GM18505 (cell line): ENCODE measurements around the gene VASH2.
"Not testable (repeated sequence)": the region's sequence is repeated elsewhere in the genome, so short reads cannot be mapped to it uniquely, and the experiment has no call there.

Experiments
- ATAC-seq: cut with Tn5 transposase; IDR thresholded peaks from one replicate; pipeline ENCODE4 v1.9.1; 2021; ENCODE audit not compliant: unreplicated experiment
- POLR2A ChIP-seq: IDR thresholded peaks from 4 replicates; pipeline ENCODE4 v1.6.1; 2011; ENCODE audit warnings: borderline replicate concordance; ENCODE audit not compliant: insufficient read depth, insufficient read length; ENCODE audit errors: extremely low read depth

Gene VASH2

DNA sequence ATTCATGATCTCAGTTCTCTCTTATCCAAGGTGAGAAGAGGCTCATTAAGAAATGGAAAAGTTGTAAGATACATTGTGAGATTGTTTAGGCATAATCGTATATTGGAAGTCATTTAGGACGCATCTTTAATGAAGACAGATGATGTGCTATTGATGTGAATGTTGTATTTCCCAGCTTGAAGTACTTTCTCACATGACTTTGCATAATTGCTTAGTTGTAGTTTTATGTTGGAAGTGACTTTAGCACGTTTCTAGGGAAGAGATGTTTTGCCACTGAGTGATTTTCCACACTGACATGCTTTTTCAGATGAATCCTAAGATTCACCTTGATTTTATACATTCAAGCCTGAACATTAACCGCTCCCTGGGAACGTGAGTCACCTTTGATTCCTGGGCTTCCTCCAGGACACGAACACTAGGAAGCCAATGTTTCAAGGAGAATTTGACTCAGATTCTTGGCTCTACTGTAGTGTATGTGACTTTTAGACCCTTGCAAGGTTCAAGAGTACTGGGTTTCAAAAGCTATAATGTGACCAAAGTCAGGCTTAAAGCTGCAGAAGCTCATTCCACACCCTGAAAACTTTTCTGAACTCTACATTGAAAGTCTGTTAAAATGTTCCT, 37.5 kb downstream of the VASH2 start:
- TF ChIP-seq POLR2A = no peak
- no peak for ATAC-seq

DNA sequence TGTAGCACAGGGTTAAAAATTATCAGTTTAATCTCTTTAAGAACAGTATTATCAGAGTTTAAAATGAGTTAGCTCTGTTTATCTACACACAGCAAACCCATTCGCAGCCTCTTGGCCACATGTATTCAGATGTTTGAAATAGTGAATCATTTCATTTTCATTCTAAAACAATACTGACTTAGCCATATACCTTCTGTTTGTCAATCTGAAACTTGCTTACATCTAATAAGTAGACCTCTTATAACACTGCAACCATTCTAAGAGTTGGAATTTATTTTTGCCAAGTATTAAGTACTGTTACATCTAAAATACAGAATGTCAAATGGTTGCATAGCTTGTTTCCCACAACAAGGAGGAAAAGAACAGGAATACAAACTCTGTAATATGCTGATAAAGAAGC, 39.9 kb downstream of the VASH2 start:
- ATAC-seq = no peak
- no peak for TF ChIP-seq POLR2A

DNA sequence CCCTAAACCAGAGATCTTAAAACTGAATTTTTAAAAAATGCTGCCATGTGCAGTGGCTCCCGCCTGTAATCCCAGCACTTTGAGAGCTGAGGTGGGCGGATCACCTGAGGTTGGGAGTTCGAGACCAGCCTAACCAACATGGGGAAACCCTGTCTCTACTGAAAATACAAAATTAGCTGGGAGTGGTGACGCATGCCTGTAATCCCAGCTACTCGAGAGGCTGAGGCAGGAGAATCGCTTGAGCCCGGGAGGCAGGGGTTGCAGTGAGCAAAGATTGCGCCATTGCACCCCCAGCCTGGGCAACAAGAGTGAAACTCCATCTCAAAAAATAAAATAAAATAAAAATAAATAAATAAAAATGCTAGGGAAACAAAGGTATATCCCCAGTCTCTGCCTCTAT, 43.6 kb downstream of the VASH2 start:
- ATAC-seq = not testable (repeated sequence)

DNA sequence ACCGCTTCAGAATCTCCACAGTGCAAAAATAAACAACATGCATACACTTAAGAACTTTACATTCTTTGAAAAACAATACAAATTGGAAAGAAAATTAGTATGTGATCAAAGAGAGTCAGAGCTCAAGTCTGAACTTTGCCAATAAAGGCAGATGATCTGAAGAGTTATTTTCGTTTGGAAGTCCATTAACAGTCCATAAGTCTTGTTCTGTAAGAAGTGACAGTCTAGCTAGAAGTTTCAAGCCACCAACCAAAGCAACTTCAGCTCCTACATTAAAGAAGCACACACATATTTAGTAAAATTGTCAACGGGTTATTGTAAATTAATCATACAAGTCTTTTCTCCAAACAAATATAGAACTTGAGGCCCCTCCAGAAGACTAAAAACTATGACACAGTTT, 44.6 kb downstream of the VASH2 start:
- ATAC-seq = no peak

DNA sequence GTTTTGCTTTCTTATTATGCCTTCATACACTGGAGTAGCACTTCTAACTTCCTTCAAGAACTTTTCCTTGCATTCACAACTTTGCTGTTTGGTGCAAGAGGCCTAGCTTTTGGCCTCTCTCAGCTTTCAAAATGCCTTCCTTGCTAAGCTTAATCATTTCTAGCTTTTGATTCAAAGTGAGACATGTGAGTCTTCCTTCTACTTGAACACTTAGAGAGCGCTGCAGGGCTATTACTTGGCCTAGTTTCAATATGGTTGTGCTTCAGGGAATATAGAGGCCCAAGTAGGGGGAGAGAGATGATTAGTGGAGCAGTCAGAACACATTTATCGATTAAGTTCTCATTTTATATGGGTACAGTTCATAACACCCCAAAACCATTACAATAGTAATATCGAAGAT, 52.9 kb downstream of the VASH2 start:
- no peak for ATAC-seq
- no peak for TF ChIP-seq POLR2A

More for the DNA sequence above, 44.6 kb downstream of the VASH2 start:
- TF ChIP-seq POLR2A = no peak

DNA sequence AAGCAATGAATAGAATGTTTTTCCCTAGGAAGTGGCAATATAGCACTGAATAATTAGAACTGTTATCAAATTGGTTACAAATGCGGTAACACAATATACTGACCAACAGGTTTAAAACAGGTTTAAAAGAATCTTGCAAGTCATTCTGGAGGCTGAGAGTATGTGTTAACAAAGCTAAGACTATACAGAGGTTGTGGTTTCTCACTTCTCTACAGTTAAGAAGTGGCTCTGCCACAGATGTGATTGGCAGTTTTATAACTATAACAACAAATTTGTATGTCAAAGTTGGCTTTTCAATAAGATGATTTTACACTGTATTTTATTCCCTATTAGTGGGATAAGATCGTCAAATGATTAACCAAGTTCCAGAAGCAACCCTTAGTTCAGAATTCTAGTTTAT, 58.2 kb downstream of the VASH2 start:
- ATAC-seq = peak; percentile 68
- TF ChIP-seq POLR2A = no peak

DNA sequence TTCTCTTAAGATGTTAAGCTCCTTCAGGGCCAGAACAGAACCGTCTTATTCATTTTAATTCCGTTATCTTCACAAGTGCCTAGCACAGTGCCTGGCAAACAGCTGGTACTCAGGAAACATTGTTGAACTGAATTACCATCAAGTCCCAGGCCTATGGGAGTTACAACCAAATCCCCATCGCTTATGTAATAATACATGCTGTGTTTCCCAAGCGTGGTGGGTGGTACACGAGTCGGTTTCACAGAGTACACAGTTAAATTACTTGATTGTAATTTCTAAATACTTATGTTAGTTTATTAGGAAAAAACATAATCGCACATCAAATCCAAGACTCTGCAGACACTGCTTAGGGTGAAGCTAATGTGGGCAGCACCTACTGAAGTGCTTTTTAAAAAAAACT, 64.3 kb downstream of the VASH2 start:
- no peak for TF ChIP-seq POLR2A

DNA sequence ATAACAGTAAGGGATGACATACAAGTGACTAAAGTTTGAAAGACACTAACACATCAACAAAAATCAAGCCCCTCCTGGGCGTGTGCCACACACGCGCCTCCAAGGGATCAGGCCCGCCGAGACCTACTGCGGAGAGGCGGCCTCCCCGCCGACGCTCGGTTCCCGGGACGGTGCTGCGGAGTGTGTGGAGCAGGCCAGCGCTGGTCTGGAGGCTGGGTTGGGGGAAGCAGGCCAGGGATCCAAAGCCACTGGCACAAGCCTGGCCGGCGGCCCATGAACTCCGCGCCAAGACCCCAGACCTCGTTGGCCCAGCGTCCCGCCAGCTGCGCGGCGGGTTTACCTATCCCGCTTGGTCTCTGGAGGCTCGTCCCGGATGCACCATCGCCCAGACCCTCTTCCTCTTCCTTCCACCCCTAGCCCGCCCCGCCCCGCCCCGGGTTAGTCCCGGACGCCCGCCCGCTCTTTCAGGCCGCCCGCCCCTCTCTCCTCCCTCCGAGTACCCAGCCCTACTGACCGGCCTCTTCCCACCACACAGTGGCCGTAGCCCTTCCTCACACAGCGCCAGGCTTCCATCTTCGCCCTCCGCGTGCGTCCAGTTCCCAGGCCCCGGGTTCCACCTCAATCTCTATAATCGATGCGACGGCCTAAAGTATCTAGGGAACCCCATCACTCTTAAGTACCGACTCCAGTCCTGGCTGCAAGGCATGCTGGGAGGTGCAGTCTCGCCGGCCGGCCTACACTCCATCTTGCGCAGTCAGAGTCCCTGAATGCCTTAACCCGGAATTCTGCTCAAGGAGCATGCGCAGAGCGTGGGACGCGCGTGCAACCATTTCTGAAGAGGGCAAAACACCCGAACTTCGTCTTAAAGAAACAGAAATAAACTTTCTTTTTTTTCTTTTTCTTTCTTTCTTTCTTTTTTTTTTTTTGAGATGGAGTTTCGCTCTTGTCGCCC, 65.0 kb downstream of the VASH2 start, which contains the start of gene ANGEL2:
ANGEL2 (minus strand) TSS at position 769 of the 952 bp plus-strand sequence; CDS start at position 573, 196 bp downstream.
- TF ChIP-seq POLR2A = peak; percentile 91
- peak; percentile 94 for ATAC-seq

More for the DNA sequence above, 64.3 kb downstream of the VASH2 start:
- no peak for ATAC-seq

DNA sequence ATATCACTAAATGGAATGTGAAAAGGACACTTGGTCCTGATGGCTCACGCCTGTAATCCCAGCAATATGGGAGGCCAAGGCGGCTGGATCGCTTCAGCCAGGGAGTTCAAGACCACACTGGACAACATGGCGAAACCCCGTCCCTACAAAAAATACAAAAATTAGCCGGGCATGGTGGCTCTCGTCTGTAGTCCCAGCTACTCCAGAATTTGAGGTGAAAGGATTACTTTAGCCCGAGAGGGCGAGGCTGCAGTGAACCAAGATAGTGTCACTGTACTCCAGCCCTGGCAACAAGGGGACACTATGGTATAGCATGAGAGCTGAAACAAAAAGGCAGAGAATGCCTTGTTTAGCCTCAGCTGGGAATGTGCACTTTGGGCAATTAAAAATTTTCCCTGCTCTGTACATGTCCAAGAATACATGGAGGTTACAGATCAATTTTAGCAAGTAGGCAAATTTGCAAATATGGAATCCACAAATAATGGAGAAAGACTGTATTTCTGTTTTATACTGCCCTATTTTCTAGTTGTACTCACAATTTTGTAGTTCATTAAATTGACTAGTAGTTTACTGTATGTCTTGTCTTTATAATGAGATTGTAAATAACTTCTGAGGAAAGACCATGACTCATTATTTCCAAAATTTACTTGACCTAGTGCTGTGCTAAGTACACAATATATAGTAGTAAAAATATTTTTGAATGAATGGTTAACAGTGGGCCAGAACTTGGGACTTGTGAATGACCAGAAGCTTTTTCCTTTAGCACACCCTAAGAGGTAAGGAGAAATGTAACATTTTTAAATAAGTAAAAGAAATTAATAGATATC, 67.3 kb downstream of the VASH2 start:
- TF ChIP-seq POLR2A = no peak
- no peak for ATAC-seq

DNA sequence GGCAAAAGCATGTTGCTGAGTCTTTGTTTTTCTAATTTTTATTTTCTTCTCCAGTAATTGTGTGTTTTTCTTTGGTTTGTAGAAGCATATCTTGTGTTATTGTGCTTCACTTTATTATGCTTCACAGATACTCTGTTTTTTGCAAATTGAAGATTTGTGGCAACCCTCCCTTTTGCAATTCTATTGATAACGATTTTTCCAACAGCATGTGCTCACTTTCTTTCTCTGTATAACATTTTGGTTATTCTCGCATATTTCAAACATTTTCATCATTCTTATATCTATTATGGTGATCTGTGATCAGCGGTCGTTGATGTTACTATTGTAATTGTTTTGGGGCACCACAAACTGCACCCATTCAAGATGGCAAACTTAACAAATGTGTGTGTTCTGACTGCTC, 69.1 kb downstream of the VASH2 start:
- TF ChIP-seq POLR2A = no peak
- ATAC-seq = no peak

DNA sequence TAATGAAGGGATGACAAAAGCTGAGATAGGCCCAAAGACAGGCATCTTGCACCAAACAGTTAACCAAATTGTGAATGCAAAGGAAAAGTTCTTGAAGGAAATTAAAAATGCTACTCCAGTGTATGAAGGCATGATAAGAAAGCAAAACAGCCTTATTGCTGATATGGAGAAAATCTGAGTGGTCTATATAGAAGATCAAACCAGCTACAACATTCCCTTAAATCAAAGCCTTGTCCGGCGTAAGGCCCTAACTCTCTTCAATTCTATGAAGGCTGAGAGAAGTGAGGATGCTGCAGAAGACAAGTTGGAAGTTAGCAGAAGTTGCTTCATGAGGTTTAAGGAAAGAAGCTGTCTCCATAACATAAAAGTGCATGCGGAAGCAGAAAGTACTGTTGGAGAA, 69.7 kb downstream of the VASH2 start:
- ATAC-seq = no peak
- TF ChIP-seq POLR2A = no peak

DNA sequence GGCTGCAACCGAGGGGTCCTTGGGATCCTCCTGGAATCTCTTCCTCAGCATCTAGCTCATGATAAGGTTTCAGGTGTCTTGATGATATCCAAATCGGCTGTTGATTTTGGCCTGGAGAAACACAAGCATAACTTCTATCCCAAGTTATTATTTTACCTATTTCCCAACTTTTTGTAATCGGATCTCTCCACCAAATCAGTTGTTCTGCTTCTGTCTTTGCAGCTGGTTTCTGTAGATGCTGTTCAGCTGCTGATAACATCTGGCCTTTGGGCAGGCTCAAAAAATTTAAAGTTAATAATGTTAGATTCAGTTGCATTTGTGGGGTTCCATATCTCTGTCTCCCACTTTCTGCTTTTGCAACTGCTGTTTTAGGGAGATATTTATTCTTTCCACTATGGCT, 76.7 kb downstream of the VASH2 start:
- ATAC-seq = not testable (repeated sequence)

DNA sequence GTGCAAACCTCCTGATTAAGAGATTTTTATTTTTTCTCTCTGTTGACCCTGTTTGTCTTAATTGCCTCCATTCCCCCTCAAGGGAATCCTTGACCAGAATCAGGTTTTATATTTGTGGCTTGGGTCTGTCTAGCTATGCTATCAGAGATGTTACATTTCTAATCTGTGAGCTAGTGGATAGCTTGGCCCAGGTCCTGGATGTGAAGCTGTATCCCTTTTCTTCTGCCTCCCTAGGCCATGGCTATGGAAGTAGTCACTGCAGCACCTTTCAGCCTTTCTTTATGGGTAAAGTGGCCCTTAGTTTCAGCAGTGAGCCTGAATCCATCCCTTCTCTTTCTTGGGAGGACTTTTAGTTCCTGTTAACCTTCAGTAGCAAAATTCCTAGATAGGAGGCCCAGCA, 82.3 kb downstream of the VASH2 start:
- ATAC-seq = no peak
- no peak for TF ChIP-seq POLR2A

DNA sequence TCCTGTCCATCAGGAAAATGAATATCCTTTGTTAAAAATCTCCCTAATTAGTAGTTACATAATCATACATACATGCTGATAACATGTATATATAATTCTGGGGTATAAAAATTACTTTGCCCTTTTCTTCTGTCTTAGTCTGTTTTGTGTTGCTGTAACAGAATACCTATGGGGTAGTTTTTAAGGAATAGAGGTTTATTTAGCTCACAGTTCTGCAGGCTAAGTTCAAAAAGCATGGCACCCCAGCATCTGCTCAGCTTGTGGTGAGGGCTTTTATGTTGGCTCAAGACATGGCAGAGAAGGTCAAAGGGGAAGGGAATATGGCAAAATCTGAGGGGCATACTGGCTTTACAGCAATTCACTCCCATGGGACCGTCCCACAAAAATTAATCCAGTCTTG, 84.4 kb downstream of the VASH2 start:
- TF ChIP-seq POLR2A = no peak
- ATAC-seq = no peak

DNA sequence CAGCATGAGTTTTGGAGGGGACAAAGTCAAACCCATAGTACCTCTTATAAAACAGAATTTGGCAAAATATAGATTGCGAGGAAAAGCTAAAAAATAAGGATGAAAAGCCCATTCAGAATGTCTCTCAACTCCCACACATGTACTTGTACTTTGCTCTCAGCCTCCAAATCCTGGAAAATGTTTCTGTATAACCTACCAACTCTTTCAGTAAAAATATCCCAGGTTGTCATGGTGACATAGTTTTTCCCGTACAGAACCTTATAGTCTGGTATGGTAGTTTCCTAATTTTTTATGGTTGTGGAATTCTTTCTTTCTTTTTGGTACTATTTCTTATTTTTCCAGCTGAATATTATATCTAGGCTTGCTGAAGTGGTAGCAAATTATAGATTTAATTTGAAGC, 85.2 kb downstream of the VASH2 start:
- no peak for TF ChIP-seq POLR2A
- no peak for ATAC-seq
